CD14-positive monocyte (primary cell): Measurements from ENCODE around the gene SLC25A21. TPM values are rescaled to one million over a fixed set of nuclear protein-coding genes. Genes with fewer than 3 reads are reported as not detected.
A peak's percentile ranks its signal among the peaks of the same experiment; 100 is the strongest.

ENCODE experiments used
- DNase-seq, 3 donors: peaks; one replicate each; pipeline ENCODE4 v3.0.0-alpha.2; 2011 to 2022
- H2AFZ ChIP-seq: 2 replicates; pipeline ENCODE4 v1.6.0; 2012; ENCODE audit warnings: mild to moderate bottlenecking, low read depth, low read length, inconsistent platforms; ENCODE audit not compliant: insufficient read depth, poor library complexity, severe bottlenecking
- H3K27ac ChIP-seq, 2 donors: 1 replicate in 1 of 2; 2 replicates in 1 of 2; pipeline ENCODE4 v1.5.1; 2012 to 2013; ENCODE audit warnings: low read length in 2 of 2, control low read depth in 1 of 2, inconsistent platforms in 1 of 2, low read depth in 1 of 2, mild to moderate bottlenecking in 1 of 2
- H3K27me3 ChIP-seq, 2 donors: one replicate each; pipeline versions ENCODE4 v1.6.0 to v1.6.1; 2011 to 2013; ENCODE audit warnings: low read length in 2 of 2; ENCODE audit not compliant: control insufficient read depth in 2 of 2, insufficient read depth in 2 of 2
- H3K36me3 ChIP-seq, 2 donors: replicated peaks in 1 of 2; 1 replicate in 1 of 2; 2 replicates in 1 of 2; pipeline versions ENCODE4 v1.5.1 to v1.6.1; 2012 to 2013; ENCODE audit warnings: low read length in 2 of 2, control low read depth in 1 of 2, inconsistent platforms in 1 of 2, mild to moderate bottlenecking in 1 of 2; ENCODE audit not compliant: insufficient read depth in 2 of 2, control insufficient read depth in 1 of 2
- H3K4me1 ChIP-seq, 2 donors: 1 replicate in 1 of 2; 2 replicates in 1 of 2; pipeline versions ENCODE4 v1.5.1 to v1.6.1; 2012 to 2013; ENCODE audit warnings: low read length in 2 of 2, control low read depth in 1 of 2, inconsistent platforms in 1 of 2, mild to moderate bottlenecking in 1 of 2, moderate library complexity in 1 of 2; ENCODE audit not compliant: insufficient read depth in 2 of 2, control insufficient read depth in 1 of 2
- H3K4me2 ChIP-seq: replicated peaks from 2 replicates; pipeline ENCODE3; 2012; ENCODE audit warnings: low read length, moderate library complexity, mild to moderate bottlenecking; ENCODE audit not compliant: poor library complexity, severe bottlenecking; ENCODE audit errors: extremely low read depth
- H3K4me3 ChIP-seq, 3 experiments: fragments of 200-600 bp in 1 of 3; sonication (generic) in 1 of 3; replicated peaks in 1 of 3; 1 replicate in 2 of 3; 2 replicates in 1 of 3; pipeline ENCODE4 v1.5.1; 2011 to 2013; ENCODE audit warnings: low read length in 3 of 3, mild to moderate bottlenecking in 3 of 3, control low read depth in 2 of 3, low read depth in 2 of 3, inconsistent platforms in 1 of 3, moderate library complexity in 1 of 3
- H3K79me2 ChIP-seq: 2 replicates; pipeline ENCODE4 v1.6.0; 2012; ENCODE audit warnings: mild to moderate bottlenecking, control low read depth, inconsistent platforms, low read length, moderate library complexity; ENCODE audit not compliant: insufficient read depth
- H3K9ac ChIP-seq: 2 replicates; pipeline ENCODE4 v1.6.0; 2017; ENCODE audit warnings: low read length, mild to moderate bottlenecking; ENCODE audit not compliant: insufficient read depth, poor library complexity, severe bottlenecking
- H3K9me3 ChIP-seq, 2 donors: replicated peaks in 1 of 2; 1 replicate in 1 of 2; 2 replicates in 1 of 2; pipeline versions ENCODE4 v1.5.1 to v1.6.1; 2012 to 2013; ENCODE audit warnings: low read length in 2 of 2, control low read depth in 1 of 2; ENCODE audit not compliant: control insufficient read depth in 1 of 2, insufficient read depth in 1 of 2
- H4K20me1 ChIP-seq: 2 replicates; pipeline ENCODE4 v1.6.0; 2012; ENCODE audit warnings: mild to moderate bottlenecking, low read length, control low read depth, moderate library complexity; ENCODE audit not compliant: insufficient read depth
- H3K27ac Mint-ChIP-seq, 7 donors: one replicate each; pipeline ENCODE4 v1.8.0; 2020; ENCODE audit warnings: mild to moderate bottlenecking in 7 of 7, mixed read lengths in 7 of 7, moderate library complexity in 6 of 7, inconsistent platforms in 2 of 7
- H3K27me3 Mint-ChIP-seq, 3 donors: one replicate each; pipeline ENCODE4 v1.8.0; 2021 to 2022; ENCODE audit warnings: low read depth in 3 of 3, mild to moderate bottlenecking in 3 of 3, mixed read lengths in 3 of 3, moderate library complexity in 3 of 3, inconsistent platforms in 1 of 3
- H3K36me3 Mint-ChIP-seq, 2 donors: one replicate each; pipeline ENCODE4 v1.8.0; 2020; ENCODE audit warnings: mixed read lengths in 2 of 2, inconsistent platforms in 1 of 2, mild to moderate bottlenecking in 1 of 2
- H3K4me1 Mint-ChIP-seq: one replicate; pipeline ENCODE4 v1.8.0; 2020; ENCODE audit warnings: mild to moderate bottlenecking, mixed read lengths
- H3K4me3 Mint-ChIP-seq, 2 donors: one replicate each; pipeline ENCODE4 v1.8.0; 2020; ENCODE audit warnings: mild to moderate bottlenecking in 2 of 2, mixed read lengths in 2 of 2, moderate library complexity in 1 of 2
- H3K9me3 Mint-ChIP-seq, 7 donors: one replicate each; pipeline ENCODE4 v1.8.0; 2020 to 2022; ENCODE audit warnings: mixed read lengths in 7 of 7, mild to moderate bottlenecking in 6 of 7, moderate library complexity in 6 of 7, inconsistent platforms in 2 of 7
- WGBS: methylation state at CpG from one replicate; pipeline ENCODE4 v1.1.5; 2013; ENCODE audit warnings: missing lambda C conversion rate; ENCODE audit not compliant: insufficient coverage; 5-methylcytosine and 5-hydroxymethylcytosine counted together
- intact Hi-C, 2 donors: fragments of 100-400 bp; cut with micrococcal nuclease; formaldehyde crosslinking; loops; one replicate each; pipeline versions ENCODE4 v1.15.0 to v1.15.1; 2023
- polyA minus RNA-seq: library from RNA; depleted of rRNA, polyadenylated mRNA; stranded (reverse); fragments of >200 nt; gene quantifications from 2 replicates; pipeline ENCODE4 v1.2.3, GENCODE V29; 2012
- polyA plus RNA-seq, 3 donors: library from polyadenylated mRNA; depleted of rRNA in 1 of 3; unstranded in 2 of 3; stranded (reverse) in 1 of 3; fragments of 300-500 nt in 2 of 3; fragments of >200 nt in 1 of 3; fragmentation: Illumina TruSeq in 2 of 3; gene quantifications; 1 replicate in 2 of 3; 2 replicates in 1 of 3; pipeline ENCODE4 v1.2.3, GENCODE V29; 2012 to 2021
- total RNA-seq, 12 experiments: library from RNA in 1 of 12; stranded (reverse) in 1 of 12; fragments of 120-200 nt in 1 of 12; gene quantifications; one replicate each; pipeline ENCODE4 v1.2.4 and lab custom pipeline; 2013 to 2026; ENCODE audit warnings: mixed read lengths in 6 of 12, inconsistent platforms in 1 of 12
- TF ChIP-seq, protein P1 (sequence below): fragments of 200-600 bp; IDR thresholded peaks from one replicate; pipeline ENCODE4 v1.8.0; 2022; ENCODE audit warnings: antibody characterized with exemption, mild to moderate bottlenecking

The SLC25A21 gene
- not detected for total RNA-seq (2013)
- polyA plus RNA-seq (not detected), polyA minus RNA-seq (not detected in 2 replicates), total RNA-seq (lab: John Stamatoyannopoulos, UW) (0 to 2.5 (median 0.06) reads per million in 11 experiments)

DNA sequence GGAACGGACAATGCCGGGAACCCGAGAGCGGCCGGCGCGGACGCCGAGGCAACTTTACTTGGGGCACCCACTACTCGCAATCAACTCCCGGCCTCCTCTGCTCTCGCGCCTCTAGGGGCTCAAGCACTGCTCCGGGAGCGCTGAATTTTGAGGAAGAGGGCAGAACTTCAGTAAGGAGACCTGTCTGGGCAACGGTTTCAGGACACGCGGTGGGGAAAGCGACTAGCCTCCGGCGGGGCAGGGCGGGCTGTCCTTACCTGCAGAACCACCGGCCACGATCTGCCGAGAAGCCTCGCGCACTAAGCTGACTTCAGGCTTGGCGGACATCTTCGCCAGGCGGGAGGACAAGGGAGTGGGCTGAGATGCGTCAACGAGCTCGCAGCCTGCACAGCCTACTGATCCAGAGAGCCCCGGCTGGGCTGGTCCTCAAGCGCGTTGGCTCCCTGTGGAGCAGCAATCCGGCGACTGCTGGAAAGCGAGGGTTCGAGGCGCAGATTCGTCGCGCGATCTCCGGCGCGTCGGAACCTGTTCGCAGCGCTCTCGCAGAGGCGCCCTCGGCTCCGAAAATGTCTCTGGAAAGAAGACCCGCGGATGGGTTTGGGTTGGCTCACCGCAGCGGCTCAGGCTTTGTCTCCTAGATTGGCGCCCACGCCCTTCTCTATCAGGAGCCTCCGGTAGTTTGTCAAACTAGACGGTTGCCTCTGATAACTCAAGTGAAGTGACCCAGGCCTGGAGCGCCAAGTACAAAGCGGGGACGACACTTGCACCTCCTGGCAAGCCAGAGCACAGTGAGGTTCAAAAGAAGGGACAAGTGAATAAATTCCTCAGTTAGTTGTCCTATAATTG lies at the start of gene SLC25A21:
SLC25A21 (minus strand) TSS at position 583 of the 846 bp plus-strand sequence.
- TF ChIP-seq, protein P1, sequence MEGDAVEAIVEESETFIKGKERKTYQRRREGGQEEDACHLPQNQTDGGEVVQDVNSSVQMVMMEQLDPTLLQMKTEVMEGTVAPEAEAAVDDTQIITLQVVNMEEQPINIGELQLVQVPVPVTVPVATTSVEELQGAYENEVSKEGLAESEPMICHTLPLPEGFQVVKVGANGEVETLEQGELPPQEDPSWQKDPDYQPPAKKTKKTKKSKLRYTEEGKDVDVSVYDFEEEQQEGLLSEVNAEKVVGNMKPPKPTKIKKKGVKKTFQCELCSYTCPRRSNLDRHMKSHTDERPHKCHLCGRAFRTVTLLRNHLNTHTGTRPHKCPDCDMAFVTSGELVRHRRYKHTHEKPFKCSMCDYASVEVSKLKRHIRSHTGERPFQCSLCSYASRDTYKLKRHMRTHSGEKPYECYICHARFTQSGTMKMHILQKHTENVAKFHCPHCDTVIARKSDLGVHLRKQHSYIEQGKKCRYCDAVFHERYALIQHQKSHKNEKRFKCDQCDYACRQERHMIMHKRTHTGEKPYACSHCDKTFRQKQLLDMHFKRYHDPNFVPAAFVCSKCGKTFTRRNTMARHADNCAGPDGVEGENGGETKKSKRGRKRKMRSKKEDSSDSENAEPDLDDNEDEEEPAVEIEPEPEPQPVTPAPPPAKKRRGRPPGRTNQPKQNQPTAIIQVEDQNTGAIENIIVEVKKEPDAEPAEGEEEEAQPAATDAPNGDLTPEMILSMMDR, result no peak
- peaks cover 21 to 39% of the 10 kb centered on the region in 2 donors for H3K27me3 ChIP-seq
- intact Hi-C loops, result no loop called here
- Mint-ChIP-seq H3K4me3 (peak within 1 kb of the TSS; percentile 31 to 85), H3K4me1 (peaks cover 6% of the 10 kb centered on the region), H3K27ac (peak within 1 kb of the TSS in 1 of 7 donors; percentile 32), H3K9me3 (peaks cover 0 to 8% (median 3%) of the 10 kb centered on the region in 7 donors), H3K27me3 (peaks cover 36 to 42% (median 37%) of the 10 kb centered on the region in 3 donors), H3K36me3 (no peaks in the 10 kb centered on the region)
- H3K9me3 ChIP-seq, result no peaks in the 10 kb centered on the region
- no peak within 1 kb of the TSS for H3K27ac ChIP-seq
- no peaks in the 10 kb centered on the region for H3K4me1 ChIP-seq
- H3K4me3 ChIP-seq, result peak within 1 kb of the TSS in 1 of 3 experiments; percentile 2
- no peaks in the 10 kb centered on the region for H4K20me1 ChIP-seq
- no peaks in the 10 kb centered on the region for H3K79me2 ChIP-seq
- no peak within 1 kb of the TSS for H3K9ac ChIP-seq
- no peaks in the 10 kb centered on the region for H3K36me3 ChIP-seq
- DNase-seq, result no peak
- peak within 1 kb of the TSS; percentile 11 for H3K4me2 ChIP-seq
- peak within 1 kb of the TSS; percentile 22 for H2AFZ ChIP-seq
- WGBS, result under 1% methylated on average over 66 of the region's 66 CpGs

DNA sequence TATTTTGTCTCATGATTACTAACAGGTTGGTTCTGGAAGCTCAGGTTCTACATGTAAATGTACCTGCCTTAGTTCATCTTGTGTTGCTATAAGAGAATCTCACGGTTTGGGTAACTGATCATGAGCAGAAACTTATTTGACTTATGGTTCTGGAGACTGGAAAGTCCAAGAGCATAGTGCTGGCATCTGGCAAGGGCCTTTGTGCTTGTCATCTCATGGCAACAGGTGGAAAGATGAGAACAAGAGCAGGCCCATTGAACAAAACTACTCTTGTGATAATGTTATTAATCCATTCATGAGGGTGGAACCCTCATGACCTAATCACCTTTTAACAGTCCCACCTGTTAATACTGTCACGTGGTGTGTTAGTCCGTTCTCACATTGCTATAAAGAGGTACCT lies 48.7 kb upstream of the SLC25A21 start:
- peaks cover 0 to 2% (median 0%) of the 10 kb centered on the region in 3 donors for H3K27me3 Mint-ChIP-seq
- H3K4me2 ChIP-seq, result no peak overlapping the region

More for the DNA sequence above, 48.7 kb upstream of the SLC25A21 start:
- Histone ChIP-seq H2AFZ (no peak overlapping the region), H3K9ac (no peak overlapping the region), H3K79me2 (no peaks in the 10 kb centered on the region), H3K27ac (no peak overlapping the region), H4K20me1 (no peaks in the 10 kb centered on the region), H3K27me3 (no peaks in the 10 kb centered on the region), H3K9me3 (peaks cover 14 to 25% of the 10 kb centered on the region in 2 donors), H3K4me1 (no peaks in the 10 kb centered on the region), H3K36me3 (no peaks in the 10 kb centered on the region), H3K4me3 (no peak overlapping the region)
- Mint-ChIP-seq H3K4me1 (no peaks in the 10 kb centered on the region), H3K36me3 (no peaks in the 10 kb centered on the region), H3K4me3 (no peak overlapping the region), H3K27ac (no peak overlapping the region), H3K9me3 (peaks cover 11 to 26% (median 21%) of the 10 kb centered on the region in 7 donors)
- intact Hi-C loops, result no loop called here
- no peak for DNase-seq
- 100% methylated on average over 1 of the region's 3 CpGs for WGBS
- TF ChIP-seq, protein P1, result no peak
